ENCODE results near the gene HSPBP1. TPM values are rescaled to one million over a fixed set of nuclear protein-coding genes. Genes with fewer than 3 reads are reported as not detected.

The HSPBP1 gene
- total and polyA plus RNA-seq, 9 of the 15 experiments (the other 6 are each of a cell fraction or from before 2014, with no cell fraction given): 0.83 to 81.3 (median 21.8) TPM

DNA sequence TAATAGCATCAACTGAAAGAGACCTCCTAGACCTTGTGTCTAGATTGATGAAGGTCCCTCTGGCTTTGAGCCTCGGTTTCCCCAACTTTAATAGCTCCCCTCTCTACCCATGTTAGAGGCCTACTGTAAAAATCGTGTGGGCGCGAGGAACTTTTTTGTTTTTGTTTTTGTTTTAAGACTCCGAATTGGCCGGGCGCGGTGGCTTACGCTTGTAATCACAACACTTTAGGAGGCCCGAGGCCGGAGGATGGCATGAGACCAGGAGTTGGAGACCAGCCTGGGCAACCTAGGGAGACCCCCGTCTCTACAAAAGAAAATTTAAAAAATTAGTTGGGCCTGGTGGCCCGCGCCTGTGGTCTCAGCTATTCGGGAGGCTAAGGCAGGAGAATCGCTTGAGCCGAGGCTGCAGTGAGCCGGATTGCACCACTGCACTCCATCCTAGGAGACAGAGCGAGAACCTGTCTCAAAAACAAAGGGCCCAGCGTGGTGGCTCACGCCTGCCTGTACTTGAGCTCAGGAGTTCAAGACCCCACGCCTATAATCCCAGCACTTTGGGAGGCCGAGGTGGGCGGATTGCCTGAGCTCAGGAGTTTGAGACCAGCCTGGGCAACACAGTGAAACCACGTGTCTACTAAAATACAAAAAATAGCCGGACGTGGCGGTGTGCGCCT, 20.2 kb downstream of the HSPBP1 start (continued):
- TF ChIP-seq ZNF224 (CRISPR knock-in tag; IDR thresholded peaks at IDR 0.05) (no peak), PPARD (CRISPR knock-in tag; IDR thresholded peaks at IDR 0.05) (no peak), HIVEP1 (CRISPR knock-in tag; IDR thresholded peaks at IDR 0.05) (no peak), KDM2B (CRISPR knock-in tag; IDR thresholded peaks at IDR 0.05) (no peak), HMG20B (CRISPR knock-in tag; IDR thresholded peaks at IDR 0.05) (peak; percentile 29; the same call in 1 of the 2 replicates), XRCC4 (IDR thresholded peaks at IDR 0.05; ENCODE audit: extremely low read depth, insufficient read depth, insufficient read length) (no peak), TEAD2 (tag; IDR thresholded peaks at IDR 0.05) (no peak), ZNF695 (CRISPR knock-in tag; IDR thresholded peaks at IDR 0.05) (no peak), TGIF2 (CRISPR knock-in tag; IDR thresholded peaks at IDR 0.05) (no peak), ZNF133 (CRISPR knock-in tag; IDR thresholded peaks at IDR 0.05) (no peak), ZNF551 (CRISPR knock-in tag; IDR thresholded peaks at IDR 0.05) (no peak), POLR2AphosphoS5 (IDR thresholded peaks at IDR 0.05; ENCODE audit: control insufficient read depth, insufficient read depth, low read depth, low read length) (no peak), ZNF589 (CRISPR knock-in tag; IDR thresholded peaks at IDR 0.05; ENCODE audit: low read depth) (no peak; the same call in none of the 2 replicates), POLR2A (conservative IDR thresholded peaks at IDR 0.05) (peak; percentile 13)
- TF ChIP-seq, protein P1, sequence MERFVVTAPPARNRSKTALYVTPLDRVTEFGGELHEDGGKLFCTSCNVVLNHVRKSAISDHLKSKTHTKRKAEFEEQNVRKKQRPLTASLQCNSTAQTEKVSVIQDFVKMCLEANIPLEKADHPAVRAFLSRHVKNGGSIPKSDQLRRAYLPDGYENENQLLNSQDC (CRISPR knock-in tag; IDR thresholded peaks at IDR 0.05): no peak
- TF ChIP-seq, protein P2, sequence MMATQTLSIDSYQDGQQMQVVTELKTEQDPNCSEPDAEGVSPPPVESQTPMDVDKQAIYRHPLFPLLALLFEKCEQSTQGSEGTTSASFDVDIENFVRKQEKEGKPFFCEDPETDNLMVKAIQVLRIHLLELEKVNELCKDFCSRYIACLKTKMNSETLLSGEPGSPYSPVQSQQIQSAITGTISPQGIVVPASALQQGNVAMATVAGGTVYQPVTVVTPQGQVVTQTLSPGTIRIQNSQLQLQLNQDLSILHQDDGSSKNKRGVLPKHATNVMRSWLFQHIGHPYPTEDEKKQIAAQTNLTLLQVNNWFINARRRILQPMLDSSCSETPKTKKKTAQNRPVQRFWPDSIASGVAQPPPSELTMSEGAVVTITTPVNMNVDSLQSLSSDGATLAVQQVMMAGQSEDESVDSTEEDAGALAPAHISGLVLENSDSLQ (IDR thresholded peaks at IDR 0.05): no peak
- TF ChIP-seq, protein P3, sequence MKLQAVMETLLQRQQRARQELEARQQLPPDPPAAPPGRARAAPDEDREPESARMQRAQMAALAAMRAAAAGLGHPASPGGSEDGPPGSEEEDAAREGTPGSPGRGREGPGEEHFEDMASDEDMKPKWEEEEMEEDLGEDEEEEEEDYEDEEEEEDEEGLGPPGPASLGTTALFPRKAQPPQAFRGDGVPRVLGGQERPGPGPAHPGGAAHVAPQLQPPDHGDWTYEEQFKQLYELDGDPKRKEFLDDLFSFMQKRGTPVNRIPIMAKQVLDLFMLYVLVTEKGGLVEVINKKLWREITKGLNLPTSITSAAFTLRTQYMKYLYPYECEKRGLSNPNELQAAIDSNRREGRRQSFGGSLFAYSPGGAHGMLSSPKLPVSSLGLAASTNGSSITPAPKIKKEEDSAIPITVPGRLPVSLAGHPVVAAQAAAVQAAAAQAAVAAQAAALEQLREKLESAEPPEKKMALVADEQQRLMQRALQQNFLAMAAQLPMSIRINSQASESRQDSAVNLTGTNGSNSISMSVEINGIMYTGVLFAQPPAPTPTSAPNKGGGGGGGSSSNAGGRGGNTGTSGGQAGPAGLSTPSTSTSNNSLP (IDR thresholded peaks at IDR 0.05; ENCODE audit: borderline replicate concordance, low read depth, low read length): no peak
- TF ChIP-seq, protein P4, sequence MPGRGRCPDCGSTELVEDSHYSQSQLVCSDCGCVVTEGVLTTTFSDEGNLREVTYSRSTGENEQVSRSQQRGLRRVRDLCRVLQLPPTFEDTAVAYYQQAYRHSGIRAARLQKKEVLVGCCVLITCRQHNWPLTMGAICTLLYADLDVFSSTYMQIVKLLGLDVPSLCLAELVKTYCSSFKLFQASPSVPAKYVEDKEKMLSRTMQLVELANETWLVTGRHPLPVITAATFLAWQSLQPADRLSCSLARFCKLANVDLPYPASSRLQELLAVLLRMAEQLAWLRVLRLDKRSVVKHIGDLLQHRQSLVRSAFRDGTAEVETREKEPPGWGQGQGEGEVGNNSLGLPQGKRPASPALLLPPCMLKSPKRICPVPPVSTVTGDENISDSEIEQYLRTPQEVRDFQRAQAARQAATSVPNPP (IDR thresholded peaks at IDR 0.05; ENCODE audit: borderline replicate concordance, insufficient read depth, insufficient read length): no peak
- TF ChIP-seq, protein P5, sequence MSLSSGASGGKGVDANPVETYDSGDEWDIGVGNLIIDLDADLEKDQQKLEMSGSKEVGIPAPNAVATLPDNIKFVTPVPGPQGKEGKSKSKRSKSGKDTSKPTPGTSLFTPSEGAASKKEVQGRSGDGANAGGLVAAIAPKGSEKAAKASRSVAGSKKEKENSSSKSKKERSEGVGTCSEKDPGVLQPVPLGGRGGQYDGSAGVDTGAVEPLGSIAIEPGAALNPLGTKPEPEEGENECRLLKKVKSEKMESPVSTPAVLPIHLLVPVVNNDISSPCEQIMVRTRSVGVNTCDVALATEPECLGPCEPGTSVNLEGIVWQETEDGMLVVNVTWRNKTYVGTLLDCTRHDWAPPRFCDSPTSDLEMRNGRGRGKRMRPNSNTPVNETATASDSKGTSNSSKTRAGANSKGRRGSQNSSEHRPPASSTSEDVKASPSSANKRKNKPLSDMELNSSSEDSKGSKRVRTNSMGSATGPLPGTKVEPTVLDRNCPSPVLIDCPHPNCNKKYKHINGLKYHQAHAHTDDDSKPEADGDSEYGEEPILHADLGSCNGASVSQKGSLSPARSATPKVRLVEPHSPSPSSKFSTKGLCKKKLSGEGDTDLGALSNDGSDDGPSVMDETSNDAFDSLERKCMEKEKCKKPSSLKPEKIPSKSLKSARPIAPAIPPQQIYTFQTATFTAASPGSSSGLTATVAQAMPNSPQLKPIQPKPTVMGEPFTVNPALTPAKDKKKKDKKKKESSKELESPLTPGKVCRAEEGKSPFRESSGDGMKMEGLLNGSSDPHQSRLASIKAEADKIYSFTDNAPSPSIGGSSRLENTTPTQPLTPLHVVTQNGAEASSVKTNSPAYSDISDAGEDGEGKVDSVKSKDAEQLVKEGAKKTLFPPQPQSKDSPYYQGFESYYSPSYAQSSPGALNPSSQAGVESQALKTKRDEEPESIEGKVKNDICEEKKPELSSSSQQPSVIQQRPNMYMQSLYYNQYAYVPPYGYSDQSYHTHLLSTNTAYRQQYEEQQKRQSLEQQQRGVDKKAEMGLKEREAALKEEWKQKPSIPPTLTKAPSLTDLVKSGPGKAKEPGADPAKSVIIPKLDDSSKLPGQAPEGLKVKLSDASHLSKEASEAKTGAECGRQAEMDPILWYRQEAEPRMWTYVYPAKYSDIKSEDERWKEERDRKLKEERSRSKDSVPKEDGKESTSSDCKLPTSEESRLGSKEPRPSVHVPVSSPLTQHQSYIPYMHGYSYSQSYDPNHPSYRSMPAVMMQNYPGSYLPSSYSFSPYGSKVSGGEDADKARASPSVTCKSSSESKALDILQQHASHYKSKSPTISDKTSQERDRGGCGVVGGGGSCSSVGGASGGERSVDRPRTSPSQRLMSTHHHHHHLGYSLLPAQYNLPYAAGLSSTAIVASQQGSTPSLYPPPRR (CRISPR knock-in tag; IDR thresholded peaks at IDR 0.05; ENCODE audit: borderline replicate concordance): no peak
